ENCODE measurements around the gene ALKBH6. TPM values are rescaled to one million over a fixed set of nuclear protein-coding genes. Genes with fewer than 3 reads are reported as not detected.

ALKBH6 gene
- total and polyA plus RNA-seq, 9 of the 15 experiments (the other 6 are each of a cell fraction or from before 2014, with no cell fraction given) = 0.67 to 62.0 (median 34.5) TPM

GRCh38 chr19:36054119-36054732 is 40.2 kb upstream of the ALKBH6 start, which contains the start of gene THAP8 (continued):
- TF ChIP-seq RCOR1 (IDR thresholded peaks at IDR 0.05; ENCODE audit: borderline replicate concordance in 1 of 2, low read depth in 2 of 2, low read length in 2 of 2) (peak in 1 of 2 experiments; percentile 64; a peak in 2 of 4 replicates), ASH1L (IDR thresholded peaks at IDR 0.05; ENCODE audit: borderline replicate concordance, low read depth, partially characterized antibody) (no peak), ZNF263 (CRISPR knock-in tag; IDR thresholded peaks at IDR 0.05; ENCODE audit: borderline replicate concordance) (no peak; the same call in 1 of the 2 replicates), PHB2 (IDR thresholded peaks at IDR 0.05; ENCODE audit: low read depth) (no peak), ARID1B (IDR thresholded peaks at IDR 0.05) (no peak; the same call in none of the 2 replicates), ARNT (IDR thresholded peaks at IDR 0.05) (no peak), SAFB2 (IDR thresholded peaks at IDR 0.05; ENCODE audit: borderline replicate concordance, low read depth, low read length, severe bottlenecking) (no peak), TEAD4 (IDR thresholded peaks at IDR 0.05; ENCODE audit: low read length) (no peak), TEAD4 (CRISPR knock-in tag; IDR thresholded peaks at IDR 0.05; ENCODE audit: borderline replicate concordance) (no peak), NKRF (IDR thresholded peaks at IDR 0.05; ENCODE audit: borderline replicate concordance) (peak; percentile 77; the same call in 1 of the 2 replicates), GATA2 (CRISPR knock-in tag; IDR thresholded peaks at IDR 0.05) (no peak), ZNF253 (CRISPR knock-in tag; conservative IDR thresholded peaks at IDR 0.05) (no peak), CTCFL (IDR thresholded peaks at IDR 0.05; ENCODE audit: borderline replicate concordance, insufficient read depth, low read depth, low read length, poor library complexity, severe bottlenecking) (peak; percentile 78), THRA (IDR thresholded peaks at IDR 0.05) (no peak), ZNF316 (IDR thresholded peaks at IDR 0.05) (peak; percentile 63), ZNF212 (CRISPR knock-in tag; IDR thresholded peaks at IDR 0.05) (no peak), ZNF232 (CRISPR knock-in tag; IDR thresholded peaks at IDR 0.05) (0 out of 2 replicates have a peak, but pooled peaks have one; percentile 28), MXI1 (IDR thresholded peaks at IDR 0.05; ENCODE audit: low read depth, low read length) (no peak; the same call in 1 of the 2 replicates)

All from K562 (cell line).